GM12873 (cell line): Measurements from ENCODE around the gene ALDH7A1.

Source experiments
- TF ChIP-seq, protein P1 (sequence below): IDR thresholded peaks from 2 replicates; pipeline ENCODE4 v1.5.1; 2012; ENCODE audit warnings: low read depth, mild to moderate bottlenecking, moderate library complexity, low read length, control low read depth; ENCODE audit not compliant: insufficient read depth; ENCODE audit errors: missing control alignments

ALDH7A1 gene

DNA sequence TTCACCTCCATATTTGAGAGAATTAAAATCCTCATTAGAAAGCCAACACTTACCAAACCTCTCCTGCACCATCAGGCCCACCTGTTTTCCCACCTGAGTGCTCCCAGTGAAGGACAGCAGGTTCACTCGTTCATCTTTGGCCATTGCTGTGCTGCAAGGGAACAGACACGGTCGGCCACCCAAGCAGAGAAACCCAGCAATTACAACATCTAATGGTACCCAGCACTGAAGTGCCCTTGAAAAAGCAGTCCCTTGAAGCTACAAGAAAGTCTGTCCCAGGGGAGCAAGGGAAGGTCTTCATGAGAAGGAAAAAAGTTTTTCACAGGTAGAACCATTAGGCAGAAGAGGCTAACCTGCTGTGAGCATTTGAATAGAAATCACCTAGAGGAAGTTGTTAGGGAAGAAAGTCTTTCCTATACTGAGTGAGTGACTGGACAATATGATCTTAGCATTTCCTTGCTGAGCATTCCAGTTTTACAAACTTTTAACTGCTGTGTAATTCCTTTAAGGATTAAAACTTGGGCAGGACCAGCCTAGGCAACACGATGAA, 26.7 kb downstream of the ALDH7A1 start:
- TF ChIP-seq, protein P1, sequence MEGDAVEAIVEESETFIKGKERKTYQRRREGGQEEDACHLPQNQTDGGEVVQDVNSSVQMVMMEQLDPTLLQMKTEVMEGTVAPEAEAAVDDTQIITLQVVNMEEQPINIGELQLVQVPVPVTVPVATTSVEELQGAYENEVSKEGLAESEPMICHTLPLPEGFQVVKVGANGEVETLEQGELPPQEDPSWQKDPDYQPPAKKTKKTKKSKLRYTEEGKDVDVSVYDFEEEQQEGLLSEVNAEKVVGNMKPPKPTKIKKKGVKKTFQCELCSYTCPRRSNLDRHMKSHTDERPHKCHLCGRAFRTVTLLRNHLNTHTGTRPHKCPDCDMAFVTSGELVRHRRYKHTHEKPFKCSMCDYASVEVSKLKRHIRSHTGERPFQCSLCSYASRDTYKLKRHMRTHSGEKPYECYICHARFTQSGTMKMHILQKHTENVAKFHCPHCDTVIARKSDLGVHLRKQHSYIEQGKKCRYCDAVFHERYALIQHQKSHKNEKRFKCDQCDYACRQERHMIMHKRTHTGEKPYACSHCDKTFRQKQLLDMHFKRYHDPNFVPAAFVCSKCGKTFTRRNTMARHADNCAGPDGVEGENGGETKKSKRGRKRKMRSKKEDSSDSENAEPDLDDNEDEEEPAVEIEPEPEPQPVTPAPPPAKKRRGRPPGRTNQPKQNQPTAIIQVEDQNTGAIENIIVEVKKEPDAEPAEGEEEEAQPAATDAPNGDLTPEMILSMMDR, result no peak

DNA sequence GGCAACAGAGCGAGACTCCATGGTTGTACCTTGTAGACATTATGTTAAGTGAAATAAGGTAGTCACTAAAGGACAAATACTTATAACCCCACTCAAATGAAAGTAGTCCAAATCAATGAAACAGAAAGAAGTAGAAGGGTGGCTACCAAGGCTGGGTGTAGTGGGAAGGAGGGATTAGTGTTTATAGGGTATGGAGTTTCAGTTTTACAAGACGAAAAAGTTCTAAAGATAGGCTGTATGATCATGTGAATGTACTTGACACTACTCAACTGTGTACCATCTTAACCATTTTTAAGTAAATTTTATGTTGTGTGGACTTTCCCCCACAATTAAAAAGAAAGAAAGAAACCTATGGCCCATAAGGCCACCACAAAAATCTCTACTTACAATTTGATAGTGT, 32.2 kb downstream of the ALDH7A1 start:
- TF ChIP-seq, protein P1, result no peak

DNA sequence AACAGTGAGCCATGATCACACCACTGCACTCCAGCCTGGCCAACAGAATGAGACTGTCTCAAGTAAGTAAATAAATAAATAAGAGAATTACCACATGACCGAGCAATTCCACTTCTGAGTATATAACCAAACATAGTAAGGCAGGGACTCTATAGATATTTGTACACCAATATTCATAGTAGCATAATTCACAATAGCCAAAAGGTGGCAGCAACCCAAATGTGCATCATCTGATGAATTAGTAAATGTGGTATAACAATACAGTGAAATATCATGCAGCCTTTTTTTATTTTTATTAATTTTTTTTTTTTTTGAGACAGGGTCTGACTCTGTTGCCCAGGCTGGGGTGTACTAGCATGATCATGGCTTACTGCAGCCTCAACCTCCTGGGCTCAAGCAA, 33.1 kb downstream of the ALDH7A1 start:
- TF ChIP-seq, protein P1, result no peak

- TF ChIP-seq, protein P1, result no peak
These were observed 42.4 kb downstream of the ALDH7A1 start for GRCh38 chr5:126552614-126553013.

GRCh38 chr5:126544087-126544740, 50.8 kb downstream of the ALDH7A1 start:
- TF ChIP-seq, protein P1, result peak; percentile 82

DNA sequence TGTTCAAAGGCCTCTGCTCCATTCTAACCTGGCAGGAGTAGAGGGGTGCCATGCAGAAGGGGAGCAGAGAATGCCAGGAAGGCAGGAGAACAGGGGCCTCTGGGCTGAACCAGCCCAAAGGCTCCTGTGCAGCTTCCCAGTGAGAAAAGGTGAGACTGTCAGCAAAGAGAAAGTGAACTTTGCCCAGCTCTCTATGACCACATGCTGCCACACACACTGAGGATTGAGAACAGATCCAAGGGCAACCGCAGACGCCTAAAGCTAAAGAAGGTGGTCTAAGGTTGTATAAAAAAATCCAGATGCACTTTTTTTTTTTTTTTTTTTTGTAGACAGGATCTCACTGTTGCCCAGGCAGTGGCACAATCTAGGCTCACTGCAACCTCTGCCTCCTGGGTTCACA, 51.4 kb downstream of the ALDH7A1 start:
- TF ChIP-seq, protein P1, result no peak

DNA sequence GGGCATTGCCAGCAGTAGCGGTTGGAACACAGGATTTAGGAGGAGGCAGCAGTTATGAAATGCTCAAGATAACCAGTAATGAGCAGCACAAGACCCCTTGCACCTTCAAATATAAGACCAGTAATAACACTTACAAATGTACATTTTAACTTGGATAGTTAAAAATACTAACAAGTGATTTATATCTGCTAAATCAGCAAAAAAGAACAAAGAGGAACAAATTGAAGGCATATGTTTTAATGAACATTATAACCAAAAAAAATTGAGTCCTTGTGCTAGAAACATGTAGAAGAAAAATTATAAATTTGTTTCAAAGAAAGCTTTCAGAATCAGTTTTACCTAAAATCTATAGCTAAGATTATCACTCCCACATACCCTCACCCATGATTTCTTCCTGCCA, 52.0 kb downstream of the ALDH7A1 start:
- TF ChIP-seq, protein P1, result no peak
